Spinal cord (tissue), 10 donors: ENCODE measurements around the gene PLXDC2. TPM values are rescaled to one million over a fixed set of nuclear protein-coding genes. Genes with fewer than 3 reads are reported as not detected.

Experiments
- DNase-seq, 6 donors: peaks; one replicate each; pipeline versions ENCODE4 v3.0.0 to v3.0.0-alpha.2; 2013 to 2015; ENCODE audit warnings: low spot score in 6 of 6, low read depth in 4 of 6
- H3K27ac ChIP-seq: one replicate; pipeline ENCODE4 v1.5.1; 2013; ENCODE audit warnings: low read depth, low read length, control low read depth
- H3K27me3 ChIP-seq: one replicate; pipeline ENCODE4 v1.6.1; 2013; ENCODE audit warnings: low read length; ENCODE audit not compliant: control insufficient read depth, insufficient read depth
- H3K36me3 ChIP-seq: one replicate; pipeline ENCODE4 v1.6.1; 2013; ENCODE audit warnings: low read length; ENCODE audit not compliant: control insufficient read depth, insufficient read depth
- H3K4me1 ChIP-seq: one replicate; pipeline ENCODE4 v1.6.1; 2013; ENCODE audit warnings: low read length; ENCODE audit not compliant: control insufficient read depth, insufficient read depth
- H3K4me3 ChIP-seq: one replicate; pipeline ENCODE4 v1.5.1; 2013; ENCODE audit warnings: low read depth, low read length, control low read depth
- H3K9me3 ChIP-seq: one replicate; pipeline ENCODE4 v1.6.1; 2013; ENCODE audit warnings: low read length; ENCODE audit not compliant: control insufficient read depth, insufficient read depth
- WGBS: methylation state at CpG from one replicate; pipeline ENCODE4 v1.1.5; 2013; ENCODE audit warnings: missing lambda C conversion rate; ENCODE audit not compliant: insufficient coverage; 5-methylcytosine and 5-hydroxymethylcytosine counted together
- polyA plus RNA-seq, 2 donors: library from polyadenylated mRNA; unstranded; fragments of 120-200 nt; gene quantifications; one replicate each; pipeline ENCODE4 v1.2.1, GENCODE V29; 2013; ENCODE audit not compliant: insufficient read length in 2 of 2
- total RNA-seq, 2 donors: library from RNA; depleted of rRNA in 1 of 2; stranded (reverse); fragments of 120-200 nt in 1 of 2; fragments of >200 nt in 1 of 2; gene quantifications; one replicate each; pipeline versions ENCODE4 v1.2.3 to v1.2.4, GENCODE V29; 2013 to 2014
- donor health status: healthy.

Gene PLXDC2
- total and polyA plus RNA-seq, 4 donors: 25.3 to 83.1 (median 55.7) TPM

GRCh38 chr10:19811540-19811939 is 4.7 kb upstream of the PLXDC2 start:
- no peaks in the 10 kb centered on the region for H3K9me3 ChIP-seq
- peak in 1 of 6 donors; percentile 53 for DNase-seq
- H3K36me3 ChIP-seq: no peaks in the 10 kb centered on the region
- no peak overlapping the region for H3K4me3 ChIP-seq
- peaks cover 5% of the 10 kb centered on the region for H3K4me1 ChIP-seq
- WGBS: no CpG with 5 or more reads among the region's 1 CpG
- peaks cover 6% of the 10 kb centered on the region for H3K27me3 ChIP-seq
- H3K27ac ChIP-seq: no peak overlapping the region

- Histone ChIP-seq H3K9me3 (no peaks in the 10 kb centered on the region), H3K4me3 (no peak overlapping the region), H3K36me3 (no peaks in the 10 kb centered on the region), H3K4me1 (peaks cover 17% of the 10 kb centered on the region), H3K27ac (no peak overlapping the region), H3K27me3 (peaks cover 12% of the 10 kb centered on the region)
- DNase-seq: no peak
- no CpG with 5 or more reads among the region's 3 CpGs for WGBS
These were observed 3.3 kb upstream of the PLXDC2 start for GRCh38 chr10:19812976-19813375.

GRCh38 chr10:19815036-19815730 is 1.0 kb upstream of the PLXDC2 start:
- Histone ChIP-seq H3K27me3 (peaks cover 12% of the 10 kb centered on the region), H3K4me1 (peaks cover 17% of the 10 kb centered on the region), H3K36me3 (no peaks in the 10 kb centered on the region), H3K9me3 (no peaks in the 10 kb centered on the region), H3K27ac (peak overlapping the region; percentile 92), H3K4me3 (peak overlapping the region; percentile 97)
- peak in 2 of 6 donors; percentile 53 to 76 for DNase-seq
- under 1% methylated on average over 27 of the region's 33 CpGs for WGBS

GRCh38 chr10:19815731-19816410 is 361 bp upstream of the PLXDC2 start:
- H3K27me3 ChIP-seq: peaks cover 12% of the 10 kb centered on the region

GRCh38 chr10:19817231-19817933 is 1.1 kb downstream of the PLXDC2 start:
- under 1% methylated on average over 15 of the region's 27 CpGs for WGBS
- Histone ChIP-seq H3K4me1 (peaks cover 17% of the 10 kb centered on the region), H3K4me3 (peak overlapping the region; percentile 97), H3K27me3 (peaks cover 12% of the 10 kb centered on the region), H3K27ac (peak overlapping the region; percentile 92), H3K9me3 (no peaks in the 10 kb centered on the region), H3K36me3 (no peaks in the 10 kb centered on the region)
- DNase-seq: peak in 3 of 6 donors; percentile 19 to 76 (median 72)

More at GRCh38 chr10:19815731-19816410, 361 bp upstream of the PLXDC2 start:
- 0% methylated on average over 52 of the region's 57 CpGs for WGBS
- H3K4me1 ChIP-seq: peaks cover 17% of the 10 kb centered on the region
- H3K27ac ChIP-seq: peak overlapping the region; percentile 92
- DNase-seq: peak in 5 of 6 donors; percentile 46 to 91 (median 71)
- H3K4me3 ChIP-seq: peak overlapping the region; percentile 97
- no peaks in the 10 kb centered on the region for H3K36me3 ChIP-seq
- no peaks in the 10 kb centered on the region for H3K9me3 ChIP-seq

GRCh38 chr10:19818876-19819275 is 2.6 kb downstream of the PLXDC2 start:
- H3K27me3 ChIP-seq: peaks cover 11% of the 10 kb centered on the region
- H3K9me3 ChIP-seq: no peaks in the 10 kb centered on the region
- DNase-seq: no peak
- no peak overlapping the region for H3K27ac ChIP-seq
- H3K4me1 ChIP-seq: peaks cover 17% of the 10 kb centered on the region
- H3K36me3 ChIP-seq: no peaks in the 10 kb centered on the region
- no CpG with 5 or more reads among the region's 1 CpG for WGBS
- peak overlapping the region; percentile 97 for H3K4me3 ChIP-seq

- DNase-seq: peak in 4 of 6 donors; percentile 54 to 91 (median 72)
- Histone ChIP-seq H3K27me3 (peaks cover 11% of the 10 kb centered on the region), H3K4me3 (peak overlapping the region; percentile 97), H3K36me3 (no peaks in the 10 kb centered on the region), H3K4me1 (peaks cover 17% of the 10 kb centered on the region), H3K27ac (no peak overlapping the region), H3K9me3 (no peaks in the 10 kb centered on the region)
- no CpG with 5 or more reads among the region's 2 CpGs for WGBS
These were observed 3.3 kb downstream of the PLXDC2 start for GRCh38 chr10:19819419-19820033.

GRCh38 chr10:19824381-19825342 is 8.4 kb downstream of the PLXDC2 start:
- no CpG with 5 or more reads among the region's 5 CpGs for WGBS
- H3K27me3 ChIP-seq: no peaks in the 10 kb centered on the region
- H3K27ac ChIP-seq: peak overlapping the region; percentile 27
- no peaks in the 10 kb centered on the region for H3K9me3 ChIP-seq
- peaks cover 4% of the 10 kb centered on the region for H3K4me1 ChIP-seq
- no peaks in the 10 kb centered on the region for H3K36me3 ChIP-seq
- no peak for DNase-seq
- H3K4me3 ChIP-seq: no peak overlapping the region
